Smooth muscle cell (in vitro differentiated cells): Measurements from ENCODE around the gene ITGB5. TPM values are rescaled to one million over a fixed set of nuclear protein-coding genes. Genes with fewer than 3 reads are reported as not detected.

ENCODE experiments used
- DNase-seq: peaks from one replicate; lab custom pipeline; 2025; ENCODE audit not compliant: unreplicated experiment; lab: John Stamatoyannopoulos, UW
- H2AFZ ChIP-seq: fragments of 200-600 bp; sonication (generic); 2 replicates; pipeline ENCODE4 v1.6.0; 2016; ENCODE audit warnings: antibody characterized with exemption, low read depth, mild to moderate bottlenecking
- H3F3A ChIP-seq: fragments of 200-600 bp; sonication (generic); 2 replicates; pipeline ENCODE4 v1.6.0; 2017; ENCODE audit warnings: antibody characterized with exemption, low read depth
- H3K27ac ChIP-seq: fragments of 200-600 bp; sonication (generic); 2 replicates; pipeline ENCODE4 v1.5.1; 2016; ENCODE audit warnings: low read depth, mild to moderate bottlenecking
- H3K27me3 ChIP-seq: fragments of 200-600 bp; sonication (generic); 2 replicates; pipeline ENCODE4 v1.6.1; 2016; ENCODE audit warnings: low read depth, mild to moderate bottlenecking
- H3K36me3 ChIP-seq: fragments of 200-600 bp; sonication (generic); 2 replicates; pipeline ENCODE4 v1.5.1; 2016; ENCODE audit warnings: low read depth
- H3K4me1 ChIP-seq: fragments of 200-600 bp; sonication (generic); 2 replicates; pipeline ENCODE4 v1.5.1; 2016; ENCODE audit warnings: low read depth
- H3K4me2 ChIP-seq: fragments of 200-600 bp; sonication (generic); 2 replicates; pipeline ENCODE4 v1.6.0; 2016; ENCODE audit warnings: mild to moderate bottlenecking
- H3K4me3 ChIP-seq: fragments of 200-600 bp; sonication (generic); 2 replicates; pipeline ENCODE4 v1.5.1; 2016; ENCODE audit warnings: mild to moderate bottlenecking
- H3K79me2 ChIP-seq: fragments of 200-600 bp; sonication (generic); 2 replicates; pipeline ENCODE4 v1.6.0; 2016; ENCODE audit warnings: low read depth, mild to moderate bottlenecking
- H3K9ac ChIP-seq: fragments of 200-600 bp; sonication (generic); 2 replicates; pipeline ENCODE4 v1.6.0; 2016; ENCODE audit warnings: low read depth
- H3K9me3 ChIP-seq: fragments of 200-600 bp; sonication (generic); replicated peaks from 2 replicates; pipeline ENCODE4 v1.5.1; 2016; ENCODE audit warnings: low read depth
- H4K20me1 ChIP-seq: fragments of 200-600 bp; sonication (generic); 2 replicates; pipeline ENCODE4 v1.6.0; 2016; ENCODE audit warnings: low read depth
- CTCF ChIP-seq: fragments of 200-600 bp; sonication (generic); IDR thresholded peaks from 2 replicates; pipeline ENCODE4 v1.5.1; 2017; ENCODE audit warnings: borderline replicate concordance, mild to moderate bottlenecking, antibody characterized with exemption; ENCODE audit not compliant: insufficient read depth, poor library complexity, severe bottlenecking
- WGBS: methylation state at CpG from one replicate; pipeline ENCODE4 v1.1.7; 2016; ENCODE audit warnings: low lambda C conversion rate; 5-methylcytosine and 5-hydroxymethylcytosine counted together
- polyA plus RNA-seq: library from polyadenylated mRNA; unstranded; fragments of >200 nt; fragmentation: Nextera tagmentation; extraction: Ambion mirVana; gene quantifications from 2 replicates; pipeline ENCODE4 v1.2.1, GENCODE V29; 2016
- total RNA-seq: library from RNA; depleted of rRNA; stranded (reverse); fragments of >200 nt; gene quantifications from 2 replicates; pipeline ENCODE4 v1.2.3, GENCODE V29; 2014

The ITGB5 gene
- total and polyA plus RNA-seq, 2 experiments from 2014 or later, result 343 to 403 TPM

DNA sequence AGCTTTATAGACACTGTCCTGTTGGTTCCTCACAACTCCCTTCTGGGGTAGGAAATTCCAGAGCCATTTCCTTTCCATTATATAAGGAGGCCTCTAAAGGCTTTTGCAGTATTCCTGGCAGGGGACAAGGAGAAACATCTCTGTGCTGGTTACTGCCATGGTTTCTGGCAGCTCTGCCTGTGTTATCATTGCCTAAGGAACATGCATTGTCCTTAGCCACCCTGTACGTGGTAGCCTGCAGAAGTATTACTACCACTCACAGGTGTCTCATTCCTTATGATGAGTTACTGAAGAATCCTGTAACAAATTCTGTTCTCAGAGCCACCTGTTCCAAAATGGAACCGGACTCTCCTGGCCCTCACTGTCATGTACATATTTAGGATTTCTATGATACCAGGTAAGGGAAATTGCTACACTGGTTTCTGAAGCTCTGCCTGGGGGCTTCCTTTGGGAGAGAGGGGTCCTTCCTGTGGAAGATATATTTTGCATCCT, 98.9 kb downstream of the ITGB5 start:
- Histone ChIP-seq H3K27ac (peak overlapping the region; percentile 74), H3F3A (peaks cover 46% of the 10 kb centered on the region), H4K20me1 (no peaks in the 10 kb centered on the region), H3K36me3 (no peaks in the 10 kb centered on the region), H3K4me1 (peaks cover 27% of the 10 kb centered on the region), H3K4me3 (no peak overlapping the region), H3K4me2 (no peak overlapping the region), H2AFZ (no peak overlapping the region), H3K79me2 (peaks cover 15% of the 10 kb centered on the region), H3K9me3 (no peaks in the 10 kb centered on the region), H3K27me3 (no peaks in the 10 kb centered on the region), H3K9ac (no peak overlapping the region)
- no peak for TF ChIP-seq CTCF
- 83% methylated on average over 2 of the region's 2 CpGs for WGBS
- DNase-seq, result no peak

- Histone ChIP-seq H2AFZ (no peak overlapping the region), H3K4me3 (no peak overlapping the region), H3K27me3 (no peaks in the 10 kb centered on the region), H3F3A (peaks cover 39% of the 10 kb centered on the region), H3K79me2 (peaks cover 15% of the 10 kb centered on the region), H3K9me3 (no peaks in the 10 kb centered on the region), H4K20me1 (no peaks in the 10 kb centered on the region), H3K4me1 (peaks cover 21% of the 10 kb centered on the region), H3K27ac (peak overlapping the region; percentile 74), H3K36me3 (no peaks in the 10 kb centered on the region), H3K4me2 (peak overlapping the region; percentile 40), H3K9ac (peak overlapping the region; percentile 30)
- TF ChIP-seq CTCF, result no peak
- 91% methylated on average over 3 of the region's 3 CpGs for WGBS
- DNase-seq, result no peak
These were observed 99.5 kb downstream of the ITGB5 start for GRCh38 chr3:124787476-124788195.

GRCh38 chr3:124786511-124787241, 100.5 kb downstream of the ITGB5 start:
- Histone ChIP-seq H3K4me3 (no peak overlapping the region), H3K4me1 (peaks cover 14% of the 10 kb centered on the region), H3K79me2 (peaks cover 15% of the 10 kb centered on the region), H3K4me2 (peak overlapping the region; percentile 40), H3K27ac (peak overlapping the region; percentile 74), H3F3A (peaks cover 31% of the 10 kb centered on the region), H3K36me3 (no peaks in the 10 kb centered on the region), H3K9ac (peak overlapping the region; percentile 30), H3K9me3 (no peaks in the 10 kb centered on the region), H2AFZ (no peak overlapping the region), H4K20me1 (no peaks in the 10 kb centered on the region), H3K27me3 (no peaks in the 10 kb centered on the region)
- no peak for DNase-seq
- WGBS, result 56% methylated on average over 6 of the region's 6 CpGs
- TF ChIP-seq CTCF, result peak; percentile 38
